ENCODE data around the gene GABRB2. TPM values are rescaled to one million over a fixed set of nuclear protein-coding genes. Genes with fewer than 3 reads are reported as not detected.

The GABRB2 gene
- polyA plus RNA-seq, 1 donor = 3.7 TPM

DNA sequence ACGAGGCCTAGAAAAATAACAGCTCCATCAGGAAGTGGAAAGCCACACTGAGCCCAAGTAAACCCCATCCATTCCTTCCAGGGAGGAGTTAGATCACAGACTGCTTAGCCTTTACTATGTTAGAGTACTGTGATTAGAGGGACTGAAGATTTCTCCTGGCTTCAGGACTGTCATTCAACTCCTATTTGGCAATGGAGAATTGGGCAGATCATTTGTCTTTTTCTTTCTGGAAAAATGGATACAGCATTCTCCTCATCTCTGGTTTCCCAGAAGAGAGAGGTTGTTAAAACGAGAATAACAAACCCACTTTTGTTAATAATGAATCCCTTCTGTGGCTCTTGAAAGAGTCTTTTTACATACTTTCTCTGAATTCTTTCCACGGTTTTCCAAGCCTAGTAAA, 150.4 kb downstream of the GABRB2 start:
- no peak for DNase-seq
- no peaks in the 10 kb centered on the region for H3K27me3 ChIP-seq (ENCODE audit: control insufficient read depth, insufficient read depth, low read length)
- no peaks in the 10 kb centered on the region for H3K4me1 ChIP-seq (ENCODE audit: control insufficient read depth, insufficient read depth, low read length)
- H3K27ac ChIP-seq (ENCODE audit: low read length) = no peak overlapping the region
- H3K36me3 ChIP-seq (ENCODE audit: control insufficient read depth, insufficient read depth, low read length) = no peaks in the 10 kb centered on the region
- no peak overlapping the region for H3K4me3 ChIP-seq (ENCODE audit: low read length)
- WGBS (ENCODE audit: insufficient coverage, low lambda C conversion rate) = 92% methylated on average over 2 of the region's 3 CpGs
- no peaks in the 10 kb centered on the region for H3K9me3 ChIP-seq (ENCODE audit: control insufficient read depth, low read depth, low read length)

- H3K9me3 ChIP-seq (ENCODE audit: control insufficient read depth, low read depth, low read length) = no peaks in the 10 kb centered on the region
- H3K27ac ChIP-seq (ENCODE audit: low read length) = no peak overlapping the region
- no peaks in the 10 kb centered on the region for H3K4me1 ChIP-seq (ENCODE audit: control insufficient read depth, insufficient read depth, low read length)
- H3K4me3 ChIP-seq (ENCODE audit: low read length) = no peak overlapping the region
- H3K27me3 ChIP-seq (ENCODE audit: control insufficient read depth, insufficient read depth, low read length) = no peaks in the 10 kb centered on the region
- no peak for DNase-seq
- no peaks in the 10 kb centered on the region for H3K36me3 ChIP-seq (ENCODE audit: control insufficient read depth, insufficient read depth, low read length)
- WGBS (ENCODE audit: insufficient coverage, low lambda C conversion rate) = 88% methylated on average over 1 of the region's 1 CpG
Observed at GRCh38 chr5:161391724-161392123, 154.8 kb downstream of the GABRB2 start.

DNA sequence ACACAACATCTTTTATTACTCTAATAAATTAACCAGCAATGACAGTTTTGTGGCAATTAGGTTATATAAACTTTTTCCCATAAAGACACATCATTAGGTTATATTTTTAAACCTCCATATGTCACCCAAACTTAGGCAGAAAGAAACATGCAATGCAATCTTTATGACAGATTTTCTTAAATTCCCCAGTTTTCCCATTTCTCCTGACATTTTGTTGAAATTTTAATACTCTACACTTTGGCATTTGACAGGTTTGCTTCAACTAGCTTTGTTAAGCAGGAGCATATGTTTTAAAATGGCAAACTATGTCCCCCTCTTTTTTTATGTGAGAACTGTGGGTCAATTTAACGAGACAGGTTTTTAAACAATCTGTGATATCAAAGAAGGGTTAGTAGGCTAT, 155.5 kb downstream of the GABRB2 start:
- WGBS (ENCODE audit: insufficient coverage, low lambda C conversion rate) = 43% methylated on average over 1 of the region's 1 CpG
- DNase-seq = no peak
- Histone ChIP-seq H3K36me3 (ENCODE audit: control insufficient read depth, insufficient read depth, low read length) (no peaks in the 10 kb centered on the region), H3K27me3 (ENCODE audit: control insufficient read depth, insufficient read depth, low read length) (no peaks in the 10 kb centered on the region), H3K27ac (ENCODE audit: low read length) (no peak overlapping the region), H3K9me3 (ENCODE audit: control insufficient read depth, low read depth, low read length) (no peaks in the 10 kb centered on the region), H3K4me1 (ENCODE audit: control insufficient read depth, insufficient read depth, low read length) (no peaks in the 10 kb centered on the region), H3K4me3 (ENCODE audit: low read length) (no peak overlapping the region)

- no peak for DNase-seq
- H3K36me3 ChIP-seq (ENCODE audit: control insufficient read depth, insufficient read depth, low read length) = no peaks in the 10 kb centered on the region
- H3K27me3 ChIP-seq (ENCODE audit: control insufficient read depth, insufficient read depth, low read length) = no peaks in the 10 kb centered on the region
- H3K27ac ChIP-seq (ENCODE audit: low read length) = no peak overlapping the region
- no CpG with 5 or more reads among the region's 2 CpGs for WGBS (ENCODE audit: insufficient coverage, low lambda C conversion rate)
- H3K9me3 ChIP-seq (ENCODE audit: control insufficient read depth, low read depth, low read length) = no peaks in the 10 kb centered on the region
- no peak overlapping the region for H3K4me3 ChIP-seq (ENCODE audit: low read length)
- no peaks in the 10 kb centered on the region for H3K4me1 ChIP-seq (ENCODE audit: control insufficient read depth, insufficient read depth, low read length)
Observed at GRCh38 chr5:161387121-161387520, 159.4 kb downstream of the GABRB2 start.

- Histone ChIP-seq H3K27me3 (ENCODE audit: control insufficient read depth, insufficient read depth, low read length) (no peaks in the 10 kb centered on the region), H3K4me1 (ENCODE audit: control insufficient read depth, insufficient read depth, low read length) (no peaks in the 10 kb centered on the region), H3K9me3 (ENCODE audit: control insufficient read depth, low read depth, low read length) (no peaks in the 10 kb centered on the region), H3K4me3 (ENCODE audit: low read length) (no peak overlapping the region), H3K36me3 (ENCODE audit: control insufficient read depth, insufficient read depth, low read length) (no peaks in the 10 kb centered on the region), H3K27ac (ENCODE audit: low read length) (no peak overlapping the region)
- 61% methylated on average over 3 of the region's 4 CpGs for WGBS (ENCODE audit: insufficient coverage, low lambda C conversion rate)
- no peak for DNase-seq
Observed at GRCh38 chr5:161385027-161385426, 161.5 kb downstream of the GABRB2 start.

- WGBS (ENCODE audit: insufficient coverage, low lambda C conversion rate) = 86% methylated on average over 2 of the region's 5 CpGs
- DNase-seq = no peak
- Histone ChIP-seq H3K36me3 (ENCODE audit: control insufficient read depth, insufficient read depth, low read length) (no peaks in the 10 kb centered on the region), H3K27ac (ENCODE audit: low read length) (no peak overlapping the region), H3K4me1 (ENCODE audit: control insufficient read depth, insufficient read depth, low read length) (no peaks in the 10 kb centered on the region), H3K9me3 (ENCODE audit: control insufficient read depth, low read depth, low read length) (no peaks in the 10 kb centered on the region), H3K27me3 (ENCODE audit: control insufficient read depth, insufficient read depth, low read length) (no peaks in the 10 kb centered on the region), H3K4me3 (ENCODE audit: low read length) (no peak overlapping the region)
Observed at GRCh38 chr5:161382685-161383084, 163.8 kb downstream of the GABRB2 start.

DNA sequence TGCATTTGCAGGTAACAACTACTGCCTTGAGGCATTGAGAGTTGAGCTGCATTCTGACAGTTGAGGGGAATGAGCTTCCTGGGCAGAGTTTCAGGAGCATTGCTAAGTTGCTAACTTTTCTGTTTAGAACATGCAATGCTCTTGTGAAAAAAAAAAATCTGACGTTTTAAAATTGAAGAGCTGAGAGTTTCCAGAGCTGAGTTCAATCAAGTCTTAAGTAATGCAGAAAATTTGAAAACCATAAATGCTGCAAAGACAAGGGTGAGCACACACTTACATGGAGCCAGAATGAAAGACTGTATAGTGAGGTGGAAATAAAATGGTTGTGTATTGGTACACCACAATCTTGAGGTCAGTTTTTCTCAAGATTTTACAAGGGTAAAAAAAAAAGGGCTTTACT, 166.0 kb downstream of the GABRB2 start:
- WGBS (ENCODE audit: insufficient coverage, low lambda C conversion rate) = 67% methylated on average over 1 of the region's 1 CpG
- Histone ChIP-seq H3K36me3 (ENCODE audit: control insufficient read depth, insufficient read depth, low read length) (no peaks in the 10 kb centered on the region), H3K4me1 (ENCODE audit: control insufficient read depth, insufficient read depth, low read length) (no peaks in the 10 kb centered on the region), H3K27ac (ENCODE audit: low read length) (no peak overlapping the region), H3K27me3 (ENCODE audit: control insufficient read depth, insufficient read depth, low read length) (no peaks in the 10 kb centered on the region), H3K4me3 (ENCODE audit: low read length) (no peak overlapping the region), H3K9me3 (ENCODE audit: control insufficient read depth, low read depth, low read length) (no peaks in the 10 kb centered on the region)
- no peak for DNase-seq

GRCh38 chr5:161378701-161379100, 167.8 kb downstream of the GABRB2 start:
- H3K27ac ChIP-seq (ENCODE audit: low read length) = no peak overlapping the region
- H3K4me1 ChIP-seq (ENCODE audit: control insufficient read depth, insufficient read depth, low read length) = no peaks in the 10 kb centered on the region
- 89% methylated on average over 1 of the region's 1 CpG for WGBS (ENCODE audit: insufficient coverage, low lambda C conversion rate)
- no peak for DNase-seq
- no peaks in the 10 kb centered on the region for H3K27me3 ChIP-seq (ENCODE audit: control insufficient read depth, insufficient read depth, low read length)
- H3K4me3 ChIP-seq (ENCODE audit: low read length) = no peak overlapping the region
- no peaks in the 10 kb centered on the region for H3K9me3 ChIP-seq (ENCODE audit: control insufficient read depth, low read depth, low read length)
- H3K36me3 ChIP-seq (ENCODE audit: control insufficient read depth, insufficient read depth, low read length) = no peaks in the 10 kb centered on the region

DNA sequence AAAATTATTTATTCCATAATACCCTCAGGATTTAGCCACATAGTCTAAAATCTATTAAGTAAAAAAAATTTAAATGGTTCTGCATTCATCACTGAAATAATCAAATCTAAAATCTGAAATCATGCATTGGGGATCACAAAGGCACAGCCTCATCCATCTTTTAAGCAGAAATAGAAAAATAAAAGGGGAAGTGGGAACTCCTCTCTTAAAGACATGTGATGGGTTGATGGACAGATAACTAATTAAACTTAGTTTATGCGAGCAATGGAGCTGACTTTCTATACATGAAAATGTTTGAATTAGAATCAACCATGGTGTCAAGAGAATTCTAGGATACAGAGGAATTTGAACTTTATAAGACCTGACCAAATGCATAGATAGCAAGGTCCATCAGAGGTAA, 170.5 kb downstream of the GABRB2 start:
- WGBS (ENCODE audit: insufficient coverage, low lambda C conversion rate) = no CpG with 5 or more reads among the region's 1 CpG
- Histone ChIP-seq H3K27ac (ENCODE audit: low read length) (no peak overlapping the region), H3K9me3 (ENCODE audit: control insufficient read depth, low read depth, low read length) (no peaks in the 10 kb centered on the region), H3K4me1 (ENCODE audit: control insufficient read depth, insufficient read depth, low read length) (no peaks in the 10 kb centered on the region), H3K4me3 (ENCODE audit: low read length) (no peak overlapping the region), H3K36me3 (ENCODE audit: control insufficient read depth, insufficient read depth, low read length) (no peaks in the 10 kb centered on the region), H3K27me3 (ENCODE audit: control insufficient read depth, insufficient read depth, low read length) (no peaks in the 10 kb centered on the region)
- no peak for DNase-seq

- no peak for DNase-seq
- Histone ChIP-seq H3K4me3 (ENCODE audit: low read length) (no peak overlapping the region), H3K27ac (ENCODE audit: low read length) (no peak overlapping the region), H3K36me3 (ENCODE audit: control insufficient read depth, insufficient read depth, low read length) (no peaks in the 10 kb centered on the region), H3K9me3 (ENCODE audit: control insufficient read depth, low read depth, low read length) (no peaks in the 10 kb centered on the region), H3K4me1 (ENCODE audit: control insufficient read depth, insufficient read depth, low read length) (no peaks in the 10 kb centered on the region), H3K27me3 (ENCODE audit: control insufficient read depth, insufficient read depth, low read length) (no peaks in the 10 kb centered on the region)
Observed at GRCh38 chr5:161373345-161373707, 173.2 kb downstream of the GABRB2 start.

- DNase-seq = no peak
- Histone ChIP-seq H3K4me3 (ENCODE audit: low read length) (no peak overlapping the region), H3K36me3 (ENCODE audit: control insufficient read depth, insufficient read depth, low read length) (no peaks in the 10 kb centered on the region), H3K27ac (ENCODE audit: low read length) (no peak overlapping the region), H3K4me1 (ENCODE audit: control insufficient read depth, insufficient read depth, low read length) (no peaks in the 10 kb centered on the region), H3K27me3 (ENCODE audit: control insufficient read depth, insufficient read depth, low read length) (no peaks in the 10 kb centered on the region), H3K9me3 (ENCODE audit: control insufficient read depth, low read depth, low read length) (no peaks in the 10 kb centered on the region)
- WGBS (ENCODE audit: insufficient coverage, low lambda C conversion rate) = no CpG with 5 or more reads among the region's 2 CpGs
Observed at GRCh38 chr5:161372682-161373344, 173.7 kb downstream of the GABRB2 start.

Measured in large intestine (tissue), 3 donors.